A673 (cell line): ENCODE data around the gene EYS.

Source experiments
- CTCF ChIP-seq: fragments of 300-800, 200-600 bp; sonication (generic); conservative IDR thresholded peaks from 2 replicates; pipeline ENCODE4 v1.5.1; 2017; ENCODE audit warnings: low read depth, mild to moderate bottlenecking, antibody characterized with exemption, low read length, moderate library complexity, mixed read lengths
- EZH2 ChIP-seq: fragments of 200-600 bp; sonication (generic); IDR thresholded peaks from 2 replicates; pipeline ENCODE4 v1.6.1; 2017; ENCODE audit warnings: borderline replicate concordance, low read depth, mild to moderate bottlenecking, mixed read lengths, antibody characterized with exemption, low read length; ENCODE audit not compliant: poor library complexity, severe bottlenecking

GRCh38 chr6:64973142-64973541 is 733.9 kb downstream of the EYS start:
- TF ChIP-seq CTCF, result no peak
- no peak for TF ChIP-seq EZH2
